K562 (cell line): ENCODE data around the gene RPRML. TPM values are rescaled to one million over a fixed set of nuclear protein-coding genes. Genes with fewer than 3 reads are reported as not detected.
"Not testable (repeated sequence)": the region's sequence is repeated elsewhere in the genome, so short reads cannot be mapped to it uniquely, and the experiment has no call there.

Experiments
- ATAC-seq: fragments of 200-7000 bp; cut with Tn5 transposase; 3 replicates; pipeline ENCODE4 v1.9.1; 2020; ENCODE audit warnings: moderate library complexity
- BruUV-seq: library from RNA; stranded (reverse); fragments of 400-500 nt; replicated peaks from 2 replicates; lab custom pipeline; 2021; lab: Mats Ljungman, UMichigan
- CTCF ChIA-PET: fragments of 300-600 bp; formaldehyde crosslinking; extraction: SDS; loops from one replicate; lab custom pipeline; 2021; ENCODE audit warnings: low intra/inter-chr PET ratio; lab: Yijun Ruan, JAX
- POLR2A ChIA-PET: fragments of 300-600, 350-650 bp; sonication (Branson Sonifier 250); formaldehyde crosslinking; extraction: SDS; loops from one replicate; lab custom pipeline; 2021; ENCODE audit warnings: antibody characterized with exemption, inconsistent platforms; lab: Yijun Ruan, JAX
- DNase-seq, 4 experiments: peaks; one replicate each; pipeline versions ENCODE4 v3.0.0 to v3.0.0-alpha.2; 2011 to 2018; ENCODE audit warnings: low spot score in 3 of 4, mixed read lengths in 3 of 4; ENCODE audit errors: extremely low read depth in 1 of 4
- FAIRE-seq: peaks from 2 replicates; lab custom pipeline; 2011; peaks lifted over from hg19 to GRCh38; lab: Jason Lieb, UNC
- H2AFZ ChIP-seq: 2 replicates; pipeline ENCODE4 v1.6.0; 2011; ENCODE audit warnings: low read depth, low read length, control low read depth, inconsistent platforms
- H3K27ac ChIP-seq: fragments of 200-600 bp; 3 replicates; pipeline ENCODE4 v1.8.0; 2011; ENCODE audit warnings: low read depth, mild to moderate bottlenecking, control low read depth, inconsistent platforms, low read length, moderate library complexity, mixed read lengths; ENCODE audit errors: extremely low read depth
- H3K27me3 ChIP-seq, 2 experiments: fragments of 300-600 bp in 1 of 2; 2 replicates in 1 of 2; 3 replicates in 1 of 2; pipeline versions ENCODE4 v1.6.0 to v1.8.0; 2011; ENCODE audit warnings: inconsistent platforms in 2 of 2, low read length in 2 of 2, mild to moderate bottlenecking in 1 of 2, mixed read lengths in 1 of 2, moderate library complexity in 1 of 2; ENCODE audit not compliant: control insufficient read depth in 2 of 2, insufficient read depth in 2 of 2
- H3K36me3 ChIP-seq: fragments of 300-600 bp; 3 replicates; pipeline ENCODE4 v1.8.0; 2011; ENCODE audit warnings: mild to moderate bottlenecking, low read length, inconsistent platforms; ENCODE audit not compliant: control insufficient read depth, insufficient read depth
- H3K4me1 ChIP-seq, 2 experiments: fragments of 200-600 bp in 1 of 2; replicated peaks in 1 of 2; 2 replicates in 1 of 2; 3 replicates in 1 of 2; pipeline versions ENCODE4 v1.5.1 to v1.8.0; 2011; ENCODE audit warnings: inconsistent platforms in 2 of 2, low read length in 2 of 2, mild to moderate bottlenecking in 1 of 2, mixed read lengths in 1 of 2, moderate library complexity in 1 of 2; ENCODE audit not compliant: control insufficient read depth in 2 of 2, insufficient read depth in 2 of 2
- H3K4me2 ChIP-seq: 2 replicates; pipeline ENCODE4 v1.6.1; 2011; ENCODE audit warnings: low read length, control low read depth, inconsistent platforms, mixed read lengths; ENCODE audit not compliant: insufficient read depth
- H3K4me3 ChIP-seq: fragments of 200-600 bp; sonication (generic), shearing (Covaris generic); 2 replicates; pipeline ENCODE4 v1.5.1; 2016; ENCODE audit warnings: control low read depth, inconsistent platforms
- H3K79me2 ChIP-seq: fragments of 200-600 bp; 3 replicates; pipeline ENCODE4 v1.8.0; 2011; ENCODE audit warnings: low read length, inconsistent platforms; ENCODE audit not compliant: control insufficient read depth, insufficient read depth
- H3K9ac ChIP-seq, 2 experiments: 2 replicates each; pipeline versions ENCODE4 v1.6.0 to v1.6.1; 2011; ENCODE audit warnings: low read depth in 2 of 2, low read length in 2 of 2, control low read depth in 1 of 2, inconsistent platforms in 1 of 2, mild to moderate bottlenecking in 1 of 2, mixed read lengths in 1 of 2; ENCODE audit not compliant: insufficient read depth in 1 of 2
- H3K9me1 ChIP-seq: one replicate; pipeline ENCODE4 v1.6.0; 2011; ENCODE audit warnings: inconsistent platforms, mild to moderate bottlenecking, low read length, moderate library complexity; ENCODE audit not compliant: control insufficient read depth, insufficient read depth
- H3K9me3 ChIP-seq: replicated peaks from 2 replicates; pipeline ENCODE4 v1.5.1; 2011; ENCODE audit warnings: low read depth, low read length, inconsistent platforms; ENCODE audit not compliant: control insufficient read depth, insufficient read depth
- H4K20me1 ChIP-seq: replicated peaks from 2 replicates; pipeline ENCODE4 v1.6.1; 2011; ENCODE audit warnings: low read length, inconsistent platforms, mixed read lengths; ENCODE audit not compliant: control insufficient read depth, insufficient read depth
- HDAC6 ChIP-seq: IDR thresholded peaks from 2 replicates; pipeline ENCODE4 v1.6.1; 2012; ENCODE audit warnings: low read depth, mild to moderate bottlenecking, control low read depth, inconsistent platforms, low read length, moderate library complexity
- RAD21 ChIP-seq, 2 experiments: fragments of 250-450 bp in 1 of 2; fragments of 450-650 bp in 1 of 2; sonication (Bioruptor Pico) in 1 of 2; formaldehyde crosslinking in 1 of 2; IDR thresholded peaks in 1 of 2; conservative IDR thresholded peaks in 1 of 2; 2 replicates each; pipeline versions ENCODE4 v1.4.0 to v1.8.0; 2020 to 2022; ENCODE audit warnings: mild to moderate bottlenecking in 2 of 2, moderate library complexity in 1 of 2
- RFX1 ChIP-seq: fragments of 450-650 bp; IDR thresholded peaks from 2 replicates; pipeline ENCODE4 v1.6.1; 2016; ENCODE audit warnings: mild to moderate bottlenecking, moderate library complexity
- ZNF146 ChIP-seq: IDR thresholded peaks from one replicate; pipeline ENCODE4 v1.6.1; 2018; ENCODE audit warnings: missing compliant biosample characterization; ENCODE audit not compliant: unreplicated experiment
- WGBS: fragments of 100-300 bp; shearing (Covaris generic); methylation state at CpG from one replicate; pipeline ENCODE4 v1.1.6; 2016; ENCODE audit warnings: low coverage, mixed read lengths; ENCODE audit not compliant: insufficient coverage; ENCODE audit errors: missing lambda C conversion rate; 5-methylcytosine and 5-hydroxymethylcytosine counted together
- in situ Hi-C: fragments of 300-500 bp; cut with MboI; formaldehyde crosslinking; loops from 4 replicates; pipeline ENCODE4 v1.15.0; 2018; ENCODE audit warnings: inconsistent platforms, mixed read lengths
- intact Hi-C: fragments of 100-400 bp; cut with micrococcal nuclease; formaldehyde crosslinking; loops from 2 replicates; pipeline ENCODE4 v1.14.2; 2022
- polyA plus RNA-seq, 8 experiments: library from polyadenylated mRNA; depleted of rRNA in 4 of 8; stranded (reverse) in 5 of 8; unstranded in 3 of 8; fragments of >200 nt; fragmentation: Nextera tagmentation in 2 of 8; fragmentation: Illumina TruSeq in 1 of 8; extraction: Ambion mirVana in 2 of 8; extraction: Trizol in 1 of 8; gene quantifications; 2 replicates each; pipeline versions ENCODE4 v1.2.1 to v1.2.3, GENCODE V29; 2011 to 2014; ENCODE audit warnings: inconsistent platforms in 1 of 8, missing spikeins in 1 of 8
- total RNA-seq, 7 experiments: library from RNA; depleted of rRNA in 6 of 7; stranded (reverse); fragments of >200 nt in 6 of 7; fragmentation: Illumina TruSeq in 2 of 7; extraction: Trizol in 2 of 7; gene quantifications; 2 replicates each; pipeline versions ENCODE4 v1.2.1 to v1.2.3, GENCODE V29; 2011 to 2021; ENCODE audit warnings: low replicate concordance in 1 of 7

The RPRML gene
- total and polyA plus RNA-seq, 9 of the 15 experiments (the other 6 are each of a cell fraction or from before 2014, with no cell fraction given), result not detected

DNA sequence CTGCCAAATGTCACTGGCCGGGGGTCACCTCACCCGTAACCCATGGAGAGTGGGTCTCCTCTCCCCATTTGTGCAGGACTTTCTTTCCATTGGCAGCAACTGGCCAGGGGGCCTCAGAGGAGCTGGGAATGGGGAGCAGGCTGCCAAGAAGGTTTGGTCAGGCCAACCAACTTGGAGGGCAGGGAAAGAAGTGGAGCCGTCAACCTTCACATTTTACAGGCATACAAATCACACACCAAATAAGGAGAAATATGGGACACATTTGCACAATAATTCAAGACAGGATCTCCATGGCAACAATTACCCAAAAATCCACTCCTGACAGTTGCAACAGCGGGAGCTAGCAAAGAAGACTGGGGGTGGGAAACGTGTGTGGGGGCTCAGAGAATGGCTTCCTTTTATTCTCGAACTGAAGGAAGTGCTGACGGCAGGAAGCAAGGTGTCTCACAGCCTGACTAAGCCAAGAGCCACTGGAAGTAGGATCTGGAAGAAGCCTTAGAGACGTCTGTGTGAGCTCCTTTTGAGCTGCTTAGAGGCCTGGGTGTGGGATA, 20.9 kb downstream of the RPRML start:
- intact Hi-C loops, result no loop called here
- Histone ChIP-seq H3K4me2 (no peak overlapping the region), H3K27ac (no peak overlapping the region), H3K36me3 (no peaks in the 10 kb centered on the region), H2AFZ (no peak overlapping the region), H3K4me1 (no peaks in the 10 kb centered on the region), H3K9ac (no peak overlapping the region), H3K27me3 (peaks cover 17 to 43% of the 10 kb centered on the region in 2 experiments; a peak in 4 of 5 replicates), H3K79me2 (no peaks in the 10 kb centered on the region), H3K9me3 (no peaks in the 10 kb centered on the region), H3K4me3 (no peak overlapping the region), H4K20me1 (0 out of 2 replicates have a peak, but pooled peaks cover 10% of the 10 kb centered on the region), H3K9me1 (no peaks in the 10 kb centered on the region)
- FAIRE-seq, result no peak
- no peak for DNase-seq
- WGBS, result under 1% methylated on average over 8 of the region's 8 CpGs
- ChIA-PET POLR2A (interaction anchor here (0.7 to 2.1 kb wide), 5 partner anchors 9 to 32 kb away, joined by 3 to 9 read pairs (median 5); no protein-coding TSS in a partner anchor), CTCF (no interaction called here)
- in situ Hi-C loops, result no loop called here
- BruUV-seq, result no TSS peak
- ATAC-seq, result no peak
- peak; percentile 21; the same call in 1 of the 2 replicates for TF ChIP-seq RFX1
- no peak for TF ChIP-seq HDAC6
- no peak for TF ChIP-seq RAD21 (CRISPR knock-in tag; conservative IDR thresholded peaks at IDR 0.05 in 1 of 2, IDR thresholded peaks at IDR 0.05 in 1 of 2)

GRCh38 chr17:46953191-46953590, 25.9 kb downstream of the RPRML start:
- H3K4me3 ChIP-seq, in situ Hi-C loops, H3K9me1 ChIP-seq, CTCF ChIA-PET, H3K27ac ChIP-seq, H3K79me2 ChIP-seq, H3K36me3 ChIP-seq, H3K9ac ChIP-seq, H3K4me2 ChIP-seq, H3K9me3 ChIP-seq, H3K4me1 ChIP-seq, DNase-seq, intact Hi-C loops, ATAC-seq, H2AFZ ChIP-seq, FAIRE-seq, BruUV-seq: not testable (repeated sequence)
- peak; percentile 53 for TF ChIP-seq ZNF146 (CRISPR knock-in tag)
- POLR2A ChIA-PET, result interaction anchor here (0.8 kb wide), 1 partner anchor 42 kb away, joined by 3 read pairs; no protein-coding TSS in a partner anchor
- peaks cover 14% of the 10 kb centered on the region; the same call in 1 of the 2 replicates for H4K20me1 ChIP-seq
- no CpG with 5 or more reads among the region's 4 CpGs for WGBS
- peaks cover 15 to 58% of the 10 kb centered on the region in 2 experiments; a peak in 4 of 5 replicates for H3K27me3 ChIP-seq
